ENCODE data around the gene SKIL. TPM values are rescaled to one million over a fixed set of nuclear protein-coding genes. Genes with fewer than 3 reads are reported as not detected.

The SKIL gene
- 94.0 to 177 TPM (median 96.0 TPM) in 3 replicates for total RNA-seq
- long read RNA-seq, full-length matches to known transcripts, result 15 of 43 reads
- long read RNA-seq, partial matches to known transcripts, result 1 of 43 reads
- long read RNA-seq, other reads (novel, unspliced or antisense), result 27 of 43 reads

DNA sequence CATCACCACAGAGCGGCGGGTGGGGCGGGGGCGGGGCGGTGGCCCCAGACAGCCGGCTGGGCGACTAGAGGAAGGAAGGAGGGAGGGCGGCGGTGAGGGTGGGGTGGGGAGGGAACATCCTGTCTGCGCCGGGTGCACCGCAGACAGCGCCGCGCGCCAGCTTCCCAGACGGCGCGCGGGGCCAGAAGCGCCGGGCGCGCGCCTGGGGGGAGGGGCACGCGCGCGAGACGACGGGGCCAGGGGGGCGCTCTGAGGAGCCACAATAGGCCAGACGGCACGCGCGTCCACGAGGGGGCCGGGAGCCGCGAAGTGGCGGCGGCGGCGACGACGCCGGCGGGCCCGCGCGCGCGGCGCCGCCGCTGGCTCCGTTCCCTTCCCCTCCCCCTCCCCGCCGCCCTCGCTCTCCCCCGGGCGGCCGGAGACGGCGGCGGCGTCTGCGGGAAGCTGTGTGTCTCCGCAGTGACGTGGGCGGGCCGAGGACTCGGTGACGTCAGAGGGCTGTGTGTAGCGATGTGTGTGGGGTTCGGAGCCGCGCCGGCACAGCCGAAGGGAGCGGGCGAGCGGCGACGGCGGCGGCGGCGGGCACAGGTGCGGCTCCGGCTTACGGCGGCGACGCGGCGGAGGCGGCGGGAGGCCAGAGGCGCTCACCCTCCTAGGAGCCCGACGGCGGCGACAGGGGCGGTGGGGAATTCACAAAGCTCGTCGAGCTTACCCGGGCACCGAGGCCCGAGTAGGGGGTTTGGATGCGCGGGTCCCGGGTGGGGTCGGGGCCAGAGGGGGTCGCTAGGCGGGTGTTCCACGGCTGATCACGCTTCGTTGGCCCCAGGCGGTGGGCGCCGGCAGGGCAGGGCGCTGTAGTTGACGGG is at the start of gene SKIL:
Gene SKIL (plus strand): TSS at position 540 of the 866 bp plus-strand sequence. CDS start 2,617 bp downstream, outside the sequence.
- TF ChIP-seq, protein P1, sequence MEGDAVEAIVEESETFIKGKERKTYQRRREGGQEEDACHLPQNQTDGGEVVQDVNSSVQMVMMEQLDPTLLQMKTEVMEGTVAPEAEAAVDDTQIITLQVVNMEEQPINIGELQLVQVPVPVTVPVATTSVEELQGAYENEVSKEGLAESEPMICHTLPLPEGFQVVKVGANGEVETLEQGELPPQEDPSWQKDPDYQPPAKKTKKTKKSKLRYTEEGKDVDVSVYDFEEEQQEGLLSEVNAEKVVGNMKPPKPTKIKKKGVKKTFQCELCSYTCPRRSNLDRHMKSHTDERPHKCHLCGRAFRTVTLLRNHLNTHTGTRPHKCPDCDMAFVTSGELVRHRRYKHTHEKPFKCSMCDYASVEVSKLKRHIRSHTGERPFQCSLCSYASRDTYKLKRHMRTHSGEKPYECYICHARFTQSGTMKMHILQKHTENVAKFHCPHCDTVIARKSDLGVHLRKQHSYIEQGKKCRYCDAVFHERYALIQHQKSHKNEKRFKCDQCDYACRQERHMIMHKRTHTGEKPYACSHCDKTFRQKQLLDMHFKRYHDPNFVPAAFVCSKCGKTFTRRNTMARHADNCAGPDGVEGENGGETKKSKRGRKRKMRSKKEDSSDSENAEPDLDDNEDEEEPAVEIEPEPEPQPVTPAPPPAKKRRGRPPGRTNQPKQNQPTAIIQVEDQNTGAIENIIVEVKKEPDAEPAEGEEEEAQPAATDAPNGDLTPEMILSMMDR (IDR thresholded peaks at IDR 0.05), result no peak
- peaks cover 66% of the 10 kb centered on the region for H3K4me1 Mint-ChIP-seq (ENCODE audit: low read depth)
- peaks cover 17% of the 10 kb centered on the region for H3K36me3 Mint-ChIP-seq (ENCODE audit: low read depth)
- peak; percentile 99 for DNase-seq (ENCODE audit: low spot score)
- H3K9me3 Mint-ChIP-seq (ENCODE audit: low read depth), result no peaks in the 10 kb centered on the region
- peak within 1 kb of the TSS; percentile 99 for H3K27ac Mint-ChIP-seq (ENCODE audit: unreplicated experiment)
- H3K4me3 Mint-ChIP-seq (ENCODE audit: unreplicated experiment), result peak within 1 kb of the TSS; percentile 91
- H3K27me3 Mint-ChIP-seq (ENCODE audit: low read depth), result no peaks in the 10 kb centered on the region

DNA sequence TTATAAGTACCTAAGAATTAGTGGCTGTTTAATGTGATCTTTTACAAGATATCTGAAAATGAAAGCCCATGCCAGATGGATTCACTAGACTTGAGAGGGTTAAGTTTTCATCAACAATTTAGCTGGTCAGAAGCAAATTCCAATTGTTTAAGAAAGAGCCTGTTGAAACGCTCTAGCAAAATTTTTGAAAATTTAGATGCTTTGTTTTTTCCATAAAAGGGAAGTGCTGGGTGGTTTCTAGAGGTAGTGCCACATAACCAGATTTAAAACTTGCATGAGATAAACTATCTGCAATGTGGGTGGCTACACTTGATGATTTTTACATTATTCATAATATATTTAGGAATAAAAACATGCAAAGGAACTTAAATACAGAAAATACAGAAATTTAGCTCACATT is 48.5 kb upstream of the SKIL start:
- H3K4me1 Mint-ChIP-seq (ENCODE audit: low read depth), result peaks cover 19% of the 10 kb centered on the region
- TF ChIP-seq, protein P1 (IDR thresholded peaks at IDR 0.05), result no peak
- H3K27me3 Mint-ChIP-seq (ENCODE audit: low read depth), result no peaks in the 10 kb centered on the region
- DNase-seq (ENCODE audit: low spot score), result no peak
- H3K27ac Mint-ChIP-seq (ENCODE audit: unreplicated experiment), result peak overlapping the region; percentile 23
- H3K36me3 Mint-ChIP-seq (ENCODE audit: low read depth), result peaks cover 1% of the 10 kb centered on the region
- no peaks in the 10 kb centered on the region for H3K9me3 Mint-ChIP-seq (ENCODE audit: low read depth)
- H3K4me3 Mint-ChIP-seq (ENCODE audit: unreplicated experiment), result no peak overlapping the region

DNA sequence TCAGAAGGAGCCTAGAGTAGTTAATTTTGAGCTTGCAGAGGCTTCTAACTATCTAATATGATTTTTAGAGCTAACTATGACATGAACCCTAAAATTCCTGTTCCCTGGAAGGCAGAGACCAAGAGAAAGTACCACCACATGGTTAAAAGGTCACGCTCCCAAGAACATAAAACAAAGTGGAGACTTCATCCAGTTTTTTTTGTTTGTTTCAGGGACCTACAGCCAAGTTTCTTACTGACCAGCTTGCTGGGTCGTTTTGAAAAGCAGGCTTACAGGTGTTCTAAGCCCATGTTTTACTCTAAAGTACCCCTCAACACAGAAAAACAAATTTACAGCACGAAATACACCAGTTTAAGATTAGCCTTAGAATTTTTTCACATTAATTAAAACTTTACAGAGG is 39.6 kb upstream of the SKIL start:
- TF ChIP-seq, protein P1 (IDR thresholded peaks at IDR 0.05), result no peak
- H3K9me3 Mint-ChIP-seq (ENCODE audit: low read depth), result no peaks in the 10 kb centered on the region
- H3K27me3 Mint-ChIP-seq (ENCODE audit: low read depth), result no peaks in the 10 kb centered on the region
- no peak overlapping the region for H3K27ac Mint-ChIP-seq (ENCODE audit: unreplicated experiment)
- peaks cover 26% of the 10 kb centered on the region for H3K4me1 Mint-ChIP-seq (ENCODE audit: low read depth)
- no peak overlapping the region for H3K4me3 Mint-ChIP-seq (ENCODE audit: unreplicated experiment)
- no peak for DNase-seq (ENCODE audit: low spot score)
- no peaks in the 10 kb centered on the region for H3K36me3 Mint-ChIP-seq (ENCODE audit: low read depth)

GRCh38 chr3:170320461-170321121 is 36.9 kb upstream of the SKIL start:
- TF ChIP-seq, protein P1 (IDR thresholded peaks at IDR 0.05), result no peak
- Mint-ChIP-seq H3K4me3 (ENCODE audit: unreplicated experiment) (no peak overlapping the region), H3K36me3 (ENCODE audit: low read depth) (no peaks in the 10 kb centered on the region), H3K27ac (ENCODE audit: unreplicated experiment) (peak overlapping the region; percentile 33), H3K4me1 (ENCODE audit: low read depth) (peaks cover 41% of the 10 kb centered on the region), H3K9me3 (ENCODE audit: low read depth) (no peaks in the 10 kb centered on the region), H3K27me3 (ENCODE audit: low read depth) (no peaks in the 10 kb centered on the region)
- DNase-seq (ENCODE audit: low spot score), result no peak

- TF ChIP-seq, protein P1 (IDR thresholded peaks at IDR 0.05), result no peak
- Mint-ChIP-seq H3K36me3 (ENCODE audit: low read depth) (no peaks in the 10 kb centered on the region), H3K9me3 (ENCODE audit: low read depth) (no peaks in the 10 kb centered on the region), H3K27ac (ENCODE audit: unreplicated experiment) (peak overlapping the region; percentile 79), H3K27me3 (ENCODE audit: low read depth) (no peaks in the 10 kb centered on the region), H3K4me1 (ENCODE audit: low read depth) (peaks cover 41% of the 10 kb centered on the region), H3K4me3 (ENCODE audit: unreplicated experiment) (no peak overlapping the region)
- no peak for DNase-seq (ENCODE audit: low spot score)
Measured at GRCh38 chr3:170321321-170322034, 36.0 kb upstream of the SKIL start.

All from chondrocyte (in vitro differentiated cells).